Activated CD4-positive, alpha-beta T cell treated with anti-CD3 and anti-CD28 coated beads, Interleukin-2, amount 10 ng/mL, durations not matched to agents 24 days and 14 days (primary cell): ENCODE results near the gene TFF3. TPM values are rescaled to one million over a fixed set of nuclear protein-coding genes. Genes with fewer than 3 reads are reported as not detected.

Source experiments
- DNase-seq: peaks from one replicate; pipeline ENCODE4 v3.0.0; 2022
- H3K27ac Mint-ChIP-seq: one replicate; pipeline ENCODE4 v1.8.0; 2022; ENCODE audit warnings: mild to moderate bottlenecking, mixed read lengths
- H3K27me3 Mint-ChIP-seq: one replicate; pipeline ENCODE4 v1.8.0; 2022; ENCODE audit warnings: mixed read lengths
- H3K36me3 Mint-ChIP-seq: one replicate; pipeline ENCODE4 v1.8.0; 2022; ENCODE audit warnings: low read depth, mild to moderate bottlenecking, mixed read lengths
- H3K4me1 Mint-ChIP-seq: one replicate; pipeline ENCODE4 v1.8.0; 2021; ENCODE audit warnings: mixed read lengths
- H3K4me3 Mint-ChIP-seq: one replicate; pipeline ENCODE4 v1.8.0; 2022; ENCODE audit warnings: mild to moderate bottlenecking, moderate library complexity, mixed read lengths
- H3K9me3 Mint-ChIP-seq: one replicate; pipeline ENCODE4 v1.8.0; 2021; ENCODE audit warnings: mixed read lengths
- intact Hi-C: fragments of 100-400 bp; cut with micrococcal nuclease; formaldehyde crosslinking; loops from one replicate; pipeline ENCODE4 v1.15.1; 2023
- total RNA-seq: library from RNA; stranded (reverse); gene quantifications from 2 replicates; pipeline ENCODE4 v1.2.3, GENCODE V29; 2022

The TFF3 gene
- total RNA-seq, 1 donor from 2014 or later, result not detected

DNA sequence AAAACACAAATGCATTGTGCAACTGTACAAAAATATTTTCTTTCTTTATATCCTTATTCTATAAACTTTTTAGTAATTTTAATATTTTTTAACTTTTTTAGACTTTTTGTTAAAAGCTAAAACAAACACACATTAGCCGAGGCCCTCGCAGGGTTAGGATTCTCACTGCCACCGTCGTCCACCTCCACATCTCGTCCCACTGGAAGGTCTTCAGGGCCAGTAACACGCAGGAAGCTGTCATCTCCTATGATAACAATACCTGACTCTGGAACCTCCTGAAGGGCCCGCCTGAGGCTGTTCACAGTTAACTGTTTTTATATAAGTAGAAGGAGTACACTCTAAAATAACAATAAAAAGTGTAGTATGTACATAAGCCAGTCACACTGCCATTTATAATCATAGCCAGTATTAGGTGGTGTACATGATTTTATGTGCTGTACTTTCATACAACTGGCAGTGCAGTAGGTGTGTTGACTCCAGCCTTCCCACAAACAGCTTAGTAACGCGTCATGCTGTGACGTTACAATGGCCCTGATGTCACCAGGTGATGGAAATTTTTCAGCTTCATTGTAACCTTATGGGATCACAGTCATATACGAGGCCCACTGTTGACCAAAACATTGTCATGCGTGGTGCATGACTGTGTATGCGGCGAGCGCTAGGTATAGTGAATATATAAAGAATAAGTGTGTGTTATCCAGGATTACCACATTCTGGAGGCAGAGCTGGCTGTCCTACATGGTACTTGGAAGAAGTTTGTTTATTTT is 26.8 kb upstream of the TFF3 start:
- DNase-seq, result no peak
- intact Hi-C loops, result no loop called here
- Mint-ChIP-seq H3K4me1 (peaks cover 8% of the 10 kb centered on the region), H3K9me3 (no peaks in the 10 kb centered on the region), H3K36me3 (no peaks in the 10 kb centered on the region), H3K4me3 (no peak overlapping the region), H3K27me3 (peaks cover 4% of the 10 kb centered on the region), H3K27ac (no peak overlapping the region)

DNA sequence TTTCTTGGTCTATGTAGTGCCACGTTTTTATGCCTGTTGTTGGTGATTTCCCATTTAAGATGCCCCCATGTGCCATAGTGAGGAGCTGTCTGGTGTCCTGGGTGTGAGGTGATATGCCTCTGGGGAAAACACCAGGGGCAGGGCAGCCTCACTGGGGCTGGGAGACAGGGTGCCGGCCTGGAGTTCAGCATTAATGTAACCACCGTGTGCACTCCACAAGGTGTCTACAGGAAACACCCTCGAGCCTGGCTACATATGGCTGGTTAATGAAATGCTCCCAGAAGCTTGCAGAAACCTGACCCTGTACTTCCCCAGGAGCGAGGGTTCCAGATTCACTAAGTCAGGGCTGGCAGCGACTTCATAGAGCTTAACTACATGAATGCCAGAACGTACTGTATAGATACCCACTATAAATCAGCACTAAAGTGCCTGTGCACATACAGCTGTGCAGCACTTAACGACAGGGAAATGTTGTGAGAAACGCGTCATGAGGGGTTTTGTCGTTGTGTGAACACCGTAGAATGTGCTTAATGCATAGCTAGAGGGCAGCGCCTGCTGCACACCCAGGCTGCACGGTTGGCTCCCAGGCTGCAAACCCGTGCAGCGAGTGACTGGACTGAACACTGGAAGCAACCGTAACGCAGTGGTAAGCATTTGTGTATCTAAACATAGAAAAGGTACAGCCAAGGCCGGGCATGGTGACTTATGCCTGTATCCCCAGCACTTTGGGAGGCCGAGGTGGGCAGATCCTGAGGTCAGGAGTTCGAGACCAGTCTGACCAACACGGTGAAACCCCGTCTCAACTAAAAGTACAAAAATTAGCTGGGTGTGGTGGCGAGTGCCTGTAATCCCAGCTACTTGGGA is 25.2 kb upstream of the TFF3 start:
- no peaks in the 10 kb centered on the region for H3K36me3 Mint-ChIP-seq
- H3K27me3 Mint-ChIP-seq, result peaks cover 9% of the 10 kb centered on the region
- H3K9me3 Mint-ChIP-seq, result no peaks in the 10 kb centered on the region
- no peak for DNase-seq
- no peak overlapping the region for H3K27ac Mint-ChIP-seq
- H3K4me1 Mint-ChIP-seq, result peaks cover 8% of the 10 kb centered on the region
- intact Hi-C loops, result no loop called here
- no peak overlapping the region for H3K4me3 Mint-ChIP-seq

DNA sequence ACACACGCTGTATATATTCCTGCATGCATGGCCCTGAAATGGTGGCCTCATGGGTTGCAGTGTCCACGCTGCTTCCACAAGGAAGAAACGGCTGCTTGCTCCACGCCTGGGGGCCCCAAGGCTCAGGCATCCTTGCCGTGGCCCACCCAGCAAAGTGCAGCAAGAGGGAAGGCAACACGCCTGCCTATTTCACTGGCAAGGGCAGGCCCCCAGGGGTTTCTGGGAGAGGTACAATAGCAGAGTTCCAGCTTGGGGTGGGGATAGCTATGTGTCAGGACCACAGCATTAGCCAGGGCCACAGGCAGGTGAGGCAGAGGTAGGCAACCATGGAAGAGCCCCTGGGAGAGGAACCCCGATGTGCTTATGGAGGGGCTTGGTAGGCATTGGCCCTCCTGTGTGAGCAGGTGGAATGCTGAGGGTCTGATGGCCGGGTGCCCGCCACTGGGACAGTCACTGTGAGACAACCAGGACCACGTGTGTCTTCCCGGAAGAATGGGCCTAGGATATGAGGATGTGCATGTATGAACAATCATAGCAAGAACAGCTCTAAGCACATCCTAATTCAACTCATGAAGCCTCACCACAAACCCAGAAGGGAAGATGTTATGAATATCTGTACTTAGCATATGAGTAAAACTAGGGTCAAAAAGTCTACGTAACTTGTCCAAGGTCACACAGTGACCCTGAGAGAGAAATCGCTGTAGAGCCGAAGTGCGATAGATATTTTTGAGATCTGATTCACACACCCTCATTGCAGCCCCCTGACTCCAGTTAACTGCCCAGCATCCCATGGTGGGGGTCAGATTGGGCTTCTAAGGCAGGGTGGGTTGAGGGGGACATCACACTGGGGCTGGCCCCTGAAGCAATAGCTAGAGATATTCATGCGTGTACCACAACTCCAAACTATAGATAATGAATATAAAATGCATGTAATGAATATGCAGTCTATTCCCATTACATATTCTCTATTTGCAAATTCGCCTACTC is 23.8 kb upstream of the TFF3 start:
- no peaks in the 10 kb centered on the region for H3K36me3 Mint-ChIP-seq
- H3K9me3 Mint-ChIP-seq, result no peaks in the 10 kb centered on the region
- no peak overlapping the region for H3K27ac Mint-ChIP-seq
- H3K27me3 Mint-ChIP-seq, result peaks cover 12% of the 10 kb centered on the region
- DNase-seq, result no peak
- no peak overlapping the region for H3K4me3 Mint-ChIP-seq
- H3K4me1 Mint-ChIP-seq, result peaks cover 8% of the 10 kb centered on the region
- intact Hi-C loops, result loop anchor here (1.0 kb wide), 1 partner anchor 111 kb away; no protein-coding TSS in a partner anchor

DNA sequence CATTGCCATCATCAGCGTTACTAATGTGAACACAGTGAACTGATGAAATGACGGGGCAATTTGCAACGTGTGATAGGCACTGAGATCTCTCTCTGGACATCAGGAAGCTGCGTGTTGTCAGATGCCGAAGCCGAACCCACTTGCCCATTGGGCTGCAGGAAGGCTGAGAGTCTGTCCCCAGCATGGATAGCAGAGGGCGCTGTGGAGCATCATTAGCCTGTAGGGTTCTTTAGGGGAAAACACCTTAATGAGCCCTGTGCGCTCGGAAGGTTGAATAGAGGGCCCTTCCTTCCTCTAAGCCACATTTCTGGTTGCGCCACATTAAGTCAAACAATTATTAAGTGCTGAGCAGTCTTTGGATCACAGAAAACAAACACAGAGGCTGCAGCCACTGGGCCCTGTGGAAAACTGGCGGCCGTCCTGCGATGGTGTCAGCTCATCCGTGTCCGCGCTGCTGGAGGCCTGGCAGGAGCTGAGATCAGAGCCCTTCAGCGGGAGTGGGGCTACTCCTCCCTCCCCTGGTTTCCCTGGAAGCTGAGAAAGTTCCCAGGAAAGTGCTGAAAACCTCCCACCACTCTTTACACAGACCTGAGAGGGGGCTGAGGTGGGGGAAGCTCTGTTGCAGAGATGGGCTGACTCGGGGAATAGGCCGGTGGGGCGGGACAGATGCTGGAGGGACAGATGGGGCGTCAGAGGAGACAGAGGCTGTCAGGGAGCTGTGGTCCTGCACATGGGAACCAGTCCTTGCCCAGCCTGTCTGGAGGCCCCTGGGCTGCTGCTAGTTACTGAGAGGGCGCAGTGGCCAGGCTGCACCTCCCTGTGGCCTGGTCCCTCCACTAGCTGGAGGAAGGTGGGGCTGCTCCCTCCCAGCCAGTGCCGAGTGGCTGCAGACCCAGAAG is 22.9 kb upstream of the TFF3 start:
- Mint-ChIP-seq H3K27ac (no peak overlapping the region), H3K9me3 (no peaks in the 10 kb centered on the region), H3K4me1 (peaks cover 8% of the 10 kb centered on the region), H3K36me3 (no peaks in the 10 kb centered on the region), H3K27me3 (peaks cover 15% of the 10 kb centered on the region), H3K4me3 (no peak overlapping the region)
- intact Hi-C loops, result loop anchor here (1.0 kb wide), 1 partner anchor 112 kb away; no protein-coding TSS in a partner anchor
- peak; percentile 94 for DNase-seq

DNA sequence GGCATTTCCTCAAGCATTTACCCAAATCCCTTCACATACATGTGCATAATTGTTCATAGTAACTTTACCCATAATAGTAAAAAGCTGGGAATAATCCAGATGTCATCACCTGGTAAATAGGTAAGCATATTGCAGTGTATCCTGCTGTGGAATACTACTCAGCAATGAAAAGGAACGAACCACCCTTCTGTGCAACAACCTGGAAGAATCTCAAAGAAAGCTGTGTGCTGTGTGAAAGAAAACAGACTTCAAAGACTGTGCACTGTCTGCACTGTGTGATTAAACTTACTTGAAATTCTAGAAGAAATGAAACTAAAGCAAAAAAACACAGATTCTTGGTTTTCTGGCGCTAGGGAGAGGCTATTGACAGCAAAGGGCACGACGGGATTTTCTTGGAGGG is 22.1 kb upstream of the TFF3 start:
- H3K4me3 Mint-ChIP-seq, result no peak overlapping the region
- intact Hi-C loops, result no loop called here
- no peak for DNase-seq
- H3K27ac Mint-ChIP-seq, result no peak overlapping the region
- H3K9me3 Mint-ChIP-seq, result peaks cover 5% of the 10 kb centered on the region
- H3K4me1 Mint-ChIP-seq, result peaks cover 8% of the 10 kb centered on the region
- no peaks in the 10 kb centered on the region for H3K36me3 Mint-ChIP-seq
- H3K27me3 Mint-ChIP-seq, result peaks cover 21% of the 10 kb centered on the region

DNA sequence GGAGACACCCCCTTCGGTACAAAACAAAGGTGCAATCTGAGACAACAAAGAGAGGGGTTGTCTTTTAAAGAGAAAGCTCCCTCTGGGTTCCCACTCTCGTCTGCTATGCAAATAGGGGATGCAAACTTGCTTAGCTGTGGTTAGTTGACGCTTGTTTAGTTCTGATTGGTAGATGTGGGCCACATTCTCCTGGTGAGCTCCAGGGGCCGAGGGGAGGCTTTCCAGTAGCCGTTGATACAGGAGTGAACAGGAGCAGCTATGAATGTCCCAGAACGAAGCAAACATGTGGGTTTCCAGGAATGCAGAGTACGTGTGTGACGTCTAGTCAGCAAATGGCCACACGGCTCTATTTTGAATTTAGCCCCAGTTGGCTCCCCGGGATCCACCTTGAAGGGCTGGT is 20.8 kb upstream of the TFF3 start:
- peaks cover 8% of the 10 kb centered on the region for H3K4me1 Mint-ChIP-seq
- intact Hi-C loops, result no loop called here
- H3K36me3 Mint-ChIP-seq, result peaks cover 2% of the 10 kb centered on the region
- no peak overlapping the region for H3K4me3 Mint-ChIP-seq
- H3K9me3 Mint-ChIP-seq, result peaks cover 17% of the 10 kb centered on the region
- H3K27ac Mint-ChIP-seq, result no peak overlapping the region
- H3K27me3 Mint-ChIP-seq, result peaks cover 31% of the 10 kb centered on the region
- no peak for DNase-seq

DNA sequence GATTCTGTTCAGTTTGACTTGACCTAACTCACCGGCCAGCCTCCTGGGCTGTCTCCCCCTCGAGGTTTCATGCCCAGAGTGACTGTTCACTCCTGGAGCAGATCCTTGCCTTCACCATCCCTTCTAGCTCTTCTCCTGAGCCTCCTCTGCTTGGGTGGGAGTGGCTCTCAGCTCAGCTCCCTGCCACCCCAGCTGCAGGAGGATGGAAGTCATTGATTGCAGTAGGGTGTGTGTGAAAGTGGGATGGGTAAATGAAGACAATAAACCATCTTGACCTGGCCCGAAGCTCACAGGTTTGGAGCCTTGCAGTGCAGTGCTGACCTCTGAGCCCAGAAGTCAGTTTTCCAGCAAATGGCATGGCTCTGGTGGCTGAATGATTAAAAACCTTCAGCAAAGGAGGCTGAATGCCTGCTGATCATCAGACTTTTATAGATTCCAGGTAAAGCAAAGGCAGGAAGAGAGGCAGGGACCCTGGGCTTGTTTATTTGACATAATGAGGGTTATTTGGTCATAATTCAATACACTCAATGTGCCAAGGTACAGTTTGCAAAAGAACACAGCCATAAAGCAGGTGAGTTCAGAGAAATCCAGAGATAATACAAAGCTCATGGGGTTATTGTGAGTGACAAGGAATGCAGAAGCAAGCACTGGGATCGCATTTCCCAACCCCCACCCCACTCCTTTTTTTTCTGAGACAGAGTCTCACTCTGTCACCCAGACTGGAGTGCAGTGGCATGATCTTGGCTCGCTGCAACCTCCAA is 17.5 kb upstream of the TFF3 start:
- Mint-ChIP-seq H3K27ac (no peak overlapping the region), H3K4me1 (peaks cover 6% of the 10 kb centered on the region), H3K36me3 (peaks cover 3% of the 10 kb centered on the region), H3K4me3 (no peak overlapping the region), H3K27me3 (peaks cover 47% of the 10 kb centered on the region), H3K9me3 (peaks cover 19% of the 10 kb centered on the region)
- intact Hi-C loops, result no loop called here
- DNase-seq, result no peak

DNA sequence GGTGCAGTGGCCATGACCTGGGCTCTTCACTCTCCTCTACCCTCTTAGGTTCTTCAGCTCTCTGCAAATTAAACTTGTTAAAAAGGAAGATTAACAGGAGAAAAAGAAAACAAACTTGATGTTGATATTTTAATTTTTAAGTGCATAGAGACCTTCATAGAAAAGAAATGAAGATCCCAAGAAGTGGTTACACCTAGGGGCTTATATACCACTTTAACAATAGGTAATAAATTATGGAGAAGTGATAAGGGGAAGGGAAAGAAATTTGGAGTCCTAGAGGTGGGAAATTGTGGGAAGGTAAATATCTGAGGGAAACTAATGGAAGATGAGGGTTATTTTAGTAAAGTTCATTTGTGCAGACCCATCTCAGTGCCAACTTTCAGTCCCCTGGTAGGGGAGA is 16.5 kb upstream of the TFF3 start:
- Mint-ChIP-seq H3K27ac (no peak overlapping the region), H3K4me3 (no peak overlapping the region), H3K4me1 (peaks cover 3% of the 10 kb centered on the region), H3K36me3 (peaks cover 3% of the 10 kb centered on the region), H3K27me3 (peaks cover 48% of the 10 kb centered on the region), H3K9me3 (peaks cover 19% of the 10 kb centered on the region)
- intact Hi-C loops, result no loop called here
- DNase-seq, result no peak

DNA sequence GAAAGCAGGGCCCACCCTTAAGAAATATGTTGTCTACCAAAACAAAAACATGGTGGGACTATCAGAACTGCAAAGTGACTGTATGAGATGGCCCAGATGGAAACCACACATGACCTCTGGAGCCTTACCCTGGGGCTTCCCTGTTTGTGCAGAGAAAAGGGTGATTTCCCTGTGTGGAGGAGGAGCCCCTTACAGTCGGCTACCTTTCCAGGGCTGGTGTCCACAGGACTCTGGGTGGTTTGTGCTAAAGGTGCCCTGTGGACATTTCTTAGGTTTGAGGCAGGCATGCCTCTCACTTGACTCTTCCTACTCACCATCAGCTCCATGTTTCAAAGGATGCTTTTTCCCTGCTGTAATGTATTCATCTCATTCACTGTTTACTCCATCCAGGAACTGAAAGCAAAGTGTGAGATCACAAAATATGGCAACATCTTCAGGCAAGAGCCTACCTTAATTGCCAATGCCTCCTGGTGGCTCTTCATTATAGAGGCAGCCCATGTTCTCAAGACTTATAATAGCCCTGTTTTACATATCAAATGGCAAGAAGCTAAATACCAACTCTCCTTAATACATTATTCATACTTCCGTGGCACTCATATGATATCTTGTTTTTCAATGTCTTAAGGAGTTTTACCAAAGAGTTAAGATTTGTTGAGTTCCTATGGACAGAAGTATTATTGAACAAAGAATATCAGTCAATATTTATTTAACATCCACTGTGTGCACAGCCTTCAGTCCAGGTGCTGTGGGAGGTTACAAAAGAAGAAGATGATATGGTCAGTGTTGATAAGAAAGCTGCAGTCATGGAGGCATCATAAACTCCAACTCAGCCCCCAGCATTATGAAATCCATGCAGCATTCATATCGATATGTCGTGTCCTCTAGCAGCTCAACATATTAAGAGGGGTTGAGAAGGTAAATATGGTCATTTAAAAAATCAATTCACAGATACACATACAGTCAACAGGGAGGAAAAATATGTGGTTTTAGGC is 15.5 kb upstream of the TFF3 start:
- no peak overlapping the region for H3K4me3 Mint-ChIP-seq
- peaks cover 3% of the 10 kb centered on the region for H3K36me3 Mint-ChIP-seq
- no peak for DNase-seq
- H3K4me1 Mint-ChIP-seq, result peaks cover 3% of the 10 kb centered on the region
- H3K9me3 Mint-ChIP-seq, result peaks cover 19% of the 10 kb centered on the region
- H3K27ac Mint-ChIP-seq, result no peak overlapping the region
- peaks cover 50% of the 10 kb centered on the region for H3K27me3 Mint-ChIP-seq
- intact Hi-C loops, result no loop called here

DNA sequence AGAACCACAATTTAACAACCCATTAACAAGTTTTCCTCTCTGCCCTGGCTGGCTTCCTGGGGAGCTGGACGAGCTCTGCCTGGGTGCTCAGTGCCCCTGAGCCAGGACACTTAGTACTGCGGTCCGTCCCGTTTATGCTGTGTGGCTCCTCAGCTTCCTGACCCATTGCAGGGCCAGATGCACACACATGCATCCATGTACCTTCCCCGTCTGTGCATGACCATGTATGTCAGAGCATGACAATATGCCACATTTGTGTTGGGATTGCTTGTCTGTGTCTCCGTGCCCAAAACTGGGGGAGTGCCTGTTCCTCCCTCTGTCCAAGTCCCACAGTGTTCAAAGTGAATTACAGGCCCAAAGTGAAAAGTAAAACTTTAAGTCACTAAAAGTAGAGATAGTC is 9.7 kb upstream of the TFF3 start:
- intact Hi-C loops, result no loop called here
- no peak overlapping the region for H3K27ac Mint-ChIP-seq
- H3K27me3 Mint-ChIP-seq, result peaks cover 46% of the 10 kb centered on the region
- no peak overlapping the region for H3K4me3 Mint-ChIP-seq
- H3K4me1 Mint-ChIP-seq, result no peaks in the 10 kb centered on the region
- H3K36me3 Mint-ChIP-seq, result no peaks in the 10 kb centered on the region
- no peaks in the 10 kb centered on the region for H3K9me3 Mint-ChIP-seq
- DNase-seq, result no peak

DNA sequence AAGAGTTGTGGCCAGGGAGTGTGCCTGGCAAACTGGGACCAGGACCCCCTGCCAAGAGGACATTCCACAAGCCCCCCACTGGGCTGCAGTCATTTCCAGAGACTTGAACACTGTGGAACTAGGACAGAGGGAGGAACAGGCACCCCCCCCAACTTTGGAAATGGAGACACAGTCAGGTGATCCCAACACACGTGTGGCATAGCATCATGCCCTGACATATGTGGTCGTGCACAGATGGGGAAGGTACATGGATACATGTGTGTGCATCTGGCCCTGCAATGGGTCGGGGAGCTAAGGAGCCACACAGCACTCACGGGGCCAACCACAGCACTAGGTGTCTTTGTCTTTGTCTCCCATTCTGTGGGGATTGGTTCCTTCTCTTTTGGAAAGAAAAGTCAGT is 6.6 kb upstream of the TFF3 start:
- Mint-ChIP-seq H3K4me3 (no peak overlapping the region), H3K4me1 (peaks cover 2% of the 10 kb centered on the region), H3K27me3 (peaks cover 32% of the 10 kb centered on the region), H3K36me3 (no peaks in the 10 kb centered on the region), H3K9me3 (no peaks in the 10 kb centered on the region), H3K27ac (no peak overlapping the region)
- intact Hi-C loops, result no loop called here
- no peak for DNase-seq
